RWPE1 (cell line): Measurements from ENCODE around the gene PKMYT1.
A peak's percentile ranks its signal among the peaks of the same experiment; 100 is the strongest.

Experiments
- CTCF ChIA-PET: fragments of 350-600 bp; sonication (Branson Sonifier 250); formaldehyde crosslinking; extraction: SDS; loops from one replicate; lab custom pipeline; 2021; lab: Yijun Ruan, JAX
- POLR2A ChIA-PET: fragments of 400-600 bp; formaldehyde crosslinking; extraction: SDS; loops from one replicate; lab custom pipeline; 2020; ENCODE audit warnings: antibody characterized with exemption; ENCODE audit not compliant: low non-redundant PET; lab: Yijun Ruan, JAX
- DNase-seq: peaks from one replicate; pipeline ENCODE4 v3.0.0; 2012; ENCODE audit warnings: low spot score
- H3K27ac ChIP-seq: fragments of 450-650 bp; 2 replicates; pipeline ENCODE4 v1.5.1; 2017
- CTCF ChIP-seq: fragments of 450-650 bp; conservative IDR thresholded peaks from 2 replicates; pipeline ENCODE4 v1.5.1; 2017; ENCODE audit warnings: low read depth, mild to moderate bottlenecking

PKMYT1 gene

GRCh38 chr16:2926650-2926999, 53.6 kb downstream of the PKMYT1 start:
- ChIA-PET POLR2A (no interaction called here), CTCF (interaction anchor here (0.5 to 1.8 kb wide), 6 partner anchors 8 to 152 kb away, joined by 3 to 13 read pairs (median 3); no protein-coding TSS in a partner anchor)
- H3K27ac ChIP-seq, result no peak overlapping the region
- no peak for DNase-seq
- TF ChIP-seq CTCF, result no peak

GRCh38 chr16:2925951-2926649, 54.1 kb downstream of the PKMYT1 start:
- POLR2A ChIA-PET, result no interaction called here
- no peak for DNase-seq
- no peak for TF ChIP-seq CTCF
- peak overlapping the region; percentile 72 for H3K27ac ChIP-seq
- CTCF ChIA-PET, result interaction anchor here (0.5 to 1.8 kb wide), 6 partner anchors 17 to 152 kb away, joined by 3 to 13 read pairs (median 3); no protein-coding TSS in a partner anchor

DNA sequence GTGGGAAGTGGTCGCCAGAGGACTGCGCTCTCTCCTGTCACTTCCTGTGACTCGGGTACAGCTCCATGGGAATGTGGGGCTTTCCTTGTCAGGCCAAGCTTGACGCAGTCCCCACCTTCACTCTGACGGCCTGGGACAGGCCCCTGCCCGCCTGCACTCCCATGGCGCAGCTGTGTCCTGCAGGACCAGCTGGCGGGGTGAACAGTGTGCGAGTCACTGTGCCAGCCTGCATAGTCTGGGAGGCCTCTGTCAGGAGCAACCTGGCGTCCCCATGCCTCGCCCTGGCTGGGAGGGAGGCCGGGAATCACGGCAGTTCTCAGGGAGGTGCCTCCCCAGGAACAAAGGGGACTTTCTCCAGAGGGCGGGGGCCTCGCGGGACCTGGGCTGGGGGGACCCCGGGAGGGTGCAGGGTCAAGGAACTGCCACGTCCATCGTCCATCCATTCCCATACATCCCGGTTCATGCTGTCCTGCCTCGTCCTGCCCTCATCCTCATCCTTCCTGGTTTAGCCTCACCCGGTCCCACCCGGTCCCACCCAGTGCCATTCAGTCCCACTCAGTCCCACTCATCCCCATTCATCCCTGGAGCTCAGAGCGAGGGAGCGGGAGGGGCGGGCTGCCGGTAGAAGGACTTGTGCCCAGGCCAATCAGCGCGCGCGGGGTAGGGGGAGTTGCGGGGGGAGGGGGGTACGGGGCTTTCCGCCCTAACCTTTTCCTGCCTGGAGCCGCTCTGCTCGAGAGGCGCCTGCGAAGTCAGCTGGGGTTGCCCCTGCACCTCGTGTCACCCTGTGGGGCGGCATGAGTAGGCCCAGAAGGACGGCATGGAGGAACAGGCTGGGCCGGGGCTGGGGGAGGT, 55.1 kb downstream of the PKMYT1 start:
- no peak for TF ChIP-seq CTCF
- H3K27ac ChIP-seq, result peak overlapping the region; percentile 72
- ChIA-PET CTCF (interaction anchor here (0.6 to 0.7 kb wide), 3 partner anchors 35 to 44 kb away, joined by 3 to 5 read pairs (median 3); partner anchors contain the start of gene KREMEN2), POLR2A (no interaction called here)
- peak; percentile 16 for DNase-seq

DNA sequence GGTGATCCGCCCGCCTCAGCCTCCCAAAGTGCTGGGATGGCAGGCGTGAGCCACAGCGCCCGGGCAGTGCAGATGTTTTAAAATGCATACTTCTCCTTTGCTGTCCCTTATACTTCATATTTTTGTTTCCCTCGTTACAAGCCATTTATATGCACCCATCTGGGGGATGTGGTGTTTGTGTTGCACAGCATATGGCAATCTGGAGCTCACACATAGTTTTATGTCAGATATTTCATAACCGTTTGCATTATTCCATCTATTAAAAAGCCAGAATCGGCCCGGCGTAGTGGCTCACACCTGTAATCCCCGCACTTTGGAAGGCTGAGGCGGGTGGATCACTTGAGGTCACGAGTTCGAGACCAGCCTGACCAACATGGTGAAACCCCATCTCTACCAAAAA, 56.8 kb downstream of the PKMYT1 start:
- TF ChIP-seq CTCF, result no peak
- peak overlapping the region; percentile 72; the same call in 1 of the 2 replicates for H3K27ac ChIP-seq
- POLR2A ChIA-PET, result no interaction called here
- CTCF ChIA-PET, result no interaction called here
- no peak for DNase-seq
